NOMO-1 (cell line): Measurements from ENCODE around the gene ASAH2.
"Not testable (repeated sequence)": the region's sequence is repeated elsewhere in the genome, so short reads cannot be mapped to it uniquely, and the experiment has no call there.

Experiments used
- DNase-seq, 2 experiments: peaks; one replicate each; lab custom pipeline; 2025; ENCODE audit not compliant: unreplicated experiment in 2 of 2; lab: John Stamatoyannopoulos, UW

Gene ASAH2

GRCh38 chr10:50251394-50251793 is at the start of gene ASAH2:
Gene ASAH2, minus strand, starts transcription at chr10:50251516. Its CDS starts 2,906 bp downstream, at chr10:50248610.
- DNase-seq: no peak

DNA sequence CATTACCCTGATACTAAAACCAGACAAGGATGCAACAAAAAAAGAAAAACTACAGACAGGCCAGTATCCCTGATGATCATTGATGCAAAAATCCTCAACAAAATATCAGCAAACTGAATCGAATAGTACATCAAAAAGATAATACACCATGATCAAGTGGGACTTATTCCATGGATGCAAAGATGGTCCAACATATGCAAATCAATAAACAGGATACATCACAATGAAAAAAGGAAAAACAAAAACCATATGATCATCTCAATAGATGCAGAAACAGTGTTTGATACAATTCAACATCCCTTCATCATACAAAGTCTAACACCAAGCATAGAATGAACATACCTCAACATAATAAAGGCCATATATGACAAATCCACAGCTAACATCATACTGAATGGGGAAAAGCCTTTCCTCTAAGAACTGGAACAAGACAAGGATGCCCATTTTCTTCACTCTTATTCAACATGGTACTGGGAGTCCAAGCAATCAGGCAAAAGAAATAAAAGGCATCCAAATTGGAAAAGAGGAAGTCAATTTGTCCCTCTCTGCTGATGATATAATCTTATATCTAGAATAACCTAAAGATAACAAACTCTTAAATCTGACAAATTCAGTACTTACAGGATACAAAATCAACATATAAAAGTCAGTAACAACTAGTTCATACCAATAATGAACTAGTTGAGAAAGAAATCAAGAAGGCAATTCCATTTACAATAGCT is 48.8 kb upstream of the ASAH2 start:
- no peak for DNase-seq

DNA sequence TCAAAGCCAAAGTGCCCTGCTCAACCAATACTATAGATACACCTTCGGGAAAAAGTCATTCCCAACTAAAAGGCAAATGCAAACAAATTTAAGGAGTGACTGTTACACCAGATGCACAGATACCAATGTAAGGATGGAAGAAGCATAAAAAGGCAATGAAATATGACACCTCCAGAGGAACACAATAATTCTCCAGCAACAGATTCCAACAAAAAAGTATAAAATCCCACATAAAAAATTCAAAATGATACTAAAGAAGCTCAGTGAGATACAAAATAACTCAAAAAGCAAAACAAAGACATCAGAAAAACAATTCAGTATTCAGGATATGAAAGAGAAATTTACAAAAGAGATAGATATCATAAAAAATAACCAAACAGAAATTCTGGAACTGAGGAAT is 44.1 kb upstream of the ASAH2 start:
- no peak for DNase-seq

- DNase-seq: no peak
Observed at GRCh38 chr10:50294582-50294981, 43.3 kb upstream of the ASAH2 start.

- DNase-seq: no peak
Observed at GRCh38 chr10:50293513-50294313, 42.4 kb upstream of the ASAH2 start.

DNA sequence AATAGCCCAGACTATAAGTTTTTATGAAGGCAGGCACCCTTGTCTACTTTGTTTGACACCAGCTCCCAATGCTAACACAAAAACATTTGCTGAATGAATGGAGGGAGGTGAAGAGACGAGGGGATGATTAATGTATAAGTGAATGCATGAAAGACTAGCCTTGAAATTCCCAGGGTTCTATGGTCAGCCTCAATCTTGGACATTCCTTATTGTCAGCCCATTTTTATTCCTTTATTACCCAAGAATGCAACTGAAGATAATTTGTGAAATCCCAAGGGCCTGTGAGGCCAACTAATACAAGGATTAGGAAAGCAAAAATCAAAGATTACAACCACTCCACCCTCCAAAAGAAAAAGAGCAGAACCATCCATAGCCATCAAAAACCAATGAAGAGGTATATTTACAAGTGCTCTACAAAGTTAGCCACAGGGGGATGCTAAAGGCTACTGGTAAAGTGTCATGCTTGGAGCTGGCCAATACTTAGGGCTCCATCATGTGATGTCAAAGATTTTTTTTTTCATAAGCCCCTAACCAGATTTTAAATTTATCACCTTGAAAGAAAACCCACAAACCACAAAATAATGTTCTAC is 40.0 kb upstream of the ASAH2 start:
- no peak for DNase-seq

DNA sequence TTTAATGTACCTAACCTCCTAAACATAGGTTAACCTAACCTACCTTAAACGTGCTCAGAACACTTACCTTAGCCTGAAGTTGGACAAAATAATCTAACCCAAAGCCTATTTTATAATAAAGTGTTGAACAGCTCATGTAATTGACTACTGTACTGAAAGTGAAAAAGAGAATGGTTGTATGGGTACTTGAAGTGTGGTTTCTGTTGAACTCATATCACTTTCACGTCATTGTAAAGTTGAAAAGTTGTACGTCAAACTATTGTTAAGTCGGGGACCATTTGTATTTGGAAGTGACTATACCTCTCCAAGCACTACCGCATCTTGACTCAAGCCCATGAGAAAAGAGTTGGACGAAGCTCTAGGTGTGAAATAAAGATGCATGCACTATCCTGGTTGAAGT is 37.9 kb upstream of the ASAH2 start:
- DNase-seq: no peak

GRCh38 chr10:50286996-50287803 is 35.9 kb upstream of the ASAH2 start:
- DNase-seq: no peak

- DNase-seq: peak in 1 of 2 experiments; percentile 56
Observed at GRCh38 chr10:50286517-50286916, 35.2 kb upstream of the ASAH2 start.

- no peak for DNase-seq
Observed at GRCh38 chr10:50281967-50282522, 30.7 kb upstream of the ASAH2 start.

GRCh38 chr10:50281210-50281966 is 30.1 kb upstream of the ASAH2 start:
- DNase-seq: no peak

- DNase-seq: no peak
Observed at GRCh38 chr10:50280049-50280841, 28.9 kb upstream of the ASAH2 start.

DNA sequence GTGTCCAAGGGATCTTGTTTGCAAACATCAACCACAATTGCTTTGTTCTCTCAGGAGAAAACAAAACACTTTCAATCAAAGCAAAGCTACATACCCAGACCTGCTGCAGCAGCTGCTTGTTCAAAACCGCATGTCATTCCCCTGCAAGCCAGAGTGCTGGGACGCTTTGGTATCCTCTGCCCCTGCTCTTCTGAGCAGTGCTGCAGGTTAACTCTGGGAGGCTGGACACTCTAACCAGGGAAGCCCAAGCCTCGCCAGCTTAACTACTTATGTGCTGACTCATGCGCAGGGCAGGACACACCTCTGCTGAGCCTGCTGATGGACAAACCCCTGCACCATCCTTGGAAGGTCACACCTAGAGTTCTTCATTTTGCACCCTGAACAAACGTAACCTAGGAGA is 28.2 kb upstream of the ASAH2 start:
- DNase-seq: no peak

GRCh38 chr10:50275650-50276235 is 24.4 kb upstream of the ASAH2 start:
- peak in 1 of 2 experiments; percentile 33 for DNase-seq

DNA sequence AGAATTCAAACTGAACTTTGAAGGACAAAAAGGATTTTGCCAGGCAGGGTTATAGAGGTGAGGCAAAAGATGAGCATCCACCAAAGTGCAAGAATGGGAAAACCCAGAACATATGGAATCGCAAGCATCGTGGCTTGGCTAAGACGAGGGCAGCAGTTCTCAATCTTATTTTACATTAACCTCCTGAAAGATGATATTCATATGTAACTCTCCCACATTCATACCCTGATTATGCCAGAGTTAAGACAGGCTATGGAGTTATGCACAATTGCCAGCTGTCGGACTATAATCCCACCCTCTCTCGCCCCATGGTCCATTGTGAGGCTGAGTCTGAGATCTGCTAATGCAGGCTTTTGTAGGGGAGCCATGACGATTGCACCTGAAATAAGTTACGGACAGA is 21.2 kb upstream of the ASAH2 start:
- no peak for DNase-seq

DNA sequence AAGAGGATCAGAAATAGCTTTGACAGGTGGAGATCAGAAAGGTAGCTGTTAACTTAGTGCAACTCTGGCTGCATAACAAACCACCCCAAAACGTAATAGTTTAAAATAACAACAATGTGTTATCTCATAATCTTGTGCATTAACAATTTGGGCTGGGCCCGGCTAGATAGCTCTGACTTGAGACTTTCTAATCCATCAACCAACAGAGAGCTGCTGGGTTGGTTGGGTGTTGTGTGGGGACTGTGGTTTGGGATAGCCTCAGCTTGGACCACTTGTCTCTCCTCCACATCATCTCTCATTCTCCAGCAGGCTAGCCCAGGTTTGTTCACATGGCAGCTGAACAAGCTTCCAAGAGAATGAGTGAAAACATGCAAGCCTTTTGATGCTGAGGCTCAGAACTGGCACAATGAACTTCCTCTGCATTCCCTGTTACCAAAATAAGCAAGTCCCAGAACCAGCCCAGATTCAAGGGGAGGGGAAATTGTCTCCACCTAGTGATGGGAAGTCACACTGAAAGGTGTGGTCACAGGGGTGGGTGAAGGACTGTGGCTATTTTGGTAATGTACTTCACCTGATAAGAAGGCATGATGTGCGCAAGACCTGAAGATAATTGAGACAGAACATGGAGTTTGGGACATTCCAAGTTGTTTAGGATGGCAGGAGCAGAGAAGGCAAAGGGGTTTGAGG is 20.4 kb upstream of the ASAH2 start:
- no peak for DNase-seq

DNA sequence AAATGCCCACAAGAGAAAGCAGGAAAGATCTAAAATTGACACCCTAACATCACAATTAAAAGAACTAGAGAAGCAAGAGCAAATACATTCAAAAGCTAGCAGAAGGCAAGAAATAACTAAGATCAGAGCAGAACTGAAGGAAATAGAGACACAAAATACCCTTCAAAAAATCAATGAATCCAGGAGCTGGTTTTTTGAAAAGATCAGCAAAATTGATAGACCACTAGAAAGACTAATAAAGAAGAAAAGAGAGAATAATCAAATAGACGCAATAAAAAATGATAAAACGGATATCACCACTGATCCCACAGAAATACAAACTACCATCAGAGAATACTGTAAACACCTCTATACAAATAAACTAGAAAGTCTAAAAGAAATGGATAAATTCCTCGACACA is 16.6 kb upstream of the ASAH2 start:
- DNase-seq: not testable (repeated sequence)

- DNase-seq: not testable (repeated sequence)
Observed at GRCh38 chr10:50262625-50263024, 11.3 kb upstream of the ASAH2 start.
